HG03025 (cell line): ENCODE measurements around the gene HAPLN1.

Source experiments
- ATAC-seq: cut with Tn5 transposase; IDR thresholded peaks from one replicate; pipeline ENCODE4 v1.9.1; 2021; ENCODE audit warnings: mild to moderate bottlenecking, moderate library complexity; ENCODE audit not compliant: unreplicated experiment, low FRiP score

HAPLN1 gene

GRCh38 chr5:83653669-83654068, 67.0 kb downstream of the HAPLN1 start:
- ATAC-seq, result peak; percentile 91

DNA sequence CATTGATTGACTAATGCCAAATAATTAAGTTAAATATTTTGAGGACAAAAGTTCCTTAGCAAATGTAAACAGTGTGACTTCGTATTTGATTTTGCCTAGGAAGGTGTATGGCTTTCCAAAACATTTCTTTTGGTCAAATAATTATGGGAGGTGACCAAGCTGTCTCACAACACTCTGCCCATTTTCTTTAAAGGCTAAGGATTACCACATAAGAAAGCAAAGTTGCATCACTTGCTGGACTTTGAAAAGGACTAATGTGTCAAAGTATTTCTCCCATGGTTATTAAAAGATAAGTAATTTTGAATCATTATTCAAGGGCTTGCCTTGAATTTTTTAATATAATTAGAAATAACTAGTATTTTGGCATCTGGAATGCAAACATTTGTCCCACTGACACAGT, 74.7 kb downstream of the HAPLN1 start:
- ATAC-seq, result no peak

GRCh38 chr5:83644301-83644700, 76.4 kb downstream of the HAPLN1 start:
- no peak for ATAC-seq

DNA sequence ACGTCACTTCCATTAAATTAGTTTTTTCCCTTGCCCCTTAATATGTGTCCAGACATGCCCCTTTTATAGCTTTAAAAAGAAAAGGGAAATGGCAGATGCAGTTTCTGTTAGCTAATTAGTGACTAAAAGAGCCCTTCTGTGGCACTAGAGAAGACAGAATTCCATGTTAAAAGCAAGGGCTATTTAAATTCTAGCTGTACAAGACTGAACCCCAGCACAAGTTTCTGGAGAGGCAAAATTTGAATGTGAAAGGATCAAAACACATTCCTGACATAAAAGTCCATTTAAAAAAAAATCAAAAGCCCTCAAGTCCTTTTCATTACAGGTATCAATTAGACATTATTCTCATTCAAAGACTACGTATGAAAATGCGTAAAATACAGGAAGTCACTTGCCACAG, 78.7 kb downstream of the HAPLN1 start:
- ATAC-seq, result no peak

DNA sequence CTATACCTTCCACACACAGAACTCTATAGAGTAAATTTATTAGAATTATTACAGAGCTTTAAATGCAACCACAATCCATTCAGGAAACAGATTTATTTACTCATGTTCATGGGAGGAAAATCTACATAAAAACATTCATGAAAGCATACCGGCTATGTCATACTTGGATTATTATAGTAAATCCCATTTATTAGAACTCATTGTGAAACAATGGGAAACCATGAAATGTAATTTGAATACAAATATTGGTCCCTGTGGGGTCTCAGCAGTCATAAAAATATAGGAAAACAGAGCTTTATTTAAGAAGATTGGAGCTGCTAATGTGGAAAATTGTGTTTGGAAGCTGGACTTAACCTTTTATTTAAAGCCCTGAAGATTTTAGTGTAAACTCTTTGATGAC, 80.7 kb downstream of the HAPLN1 start:
- no peak for ATAC-seq

DNA sequence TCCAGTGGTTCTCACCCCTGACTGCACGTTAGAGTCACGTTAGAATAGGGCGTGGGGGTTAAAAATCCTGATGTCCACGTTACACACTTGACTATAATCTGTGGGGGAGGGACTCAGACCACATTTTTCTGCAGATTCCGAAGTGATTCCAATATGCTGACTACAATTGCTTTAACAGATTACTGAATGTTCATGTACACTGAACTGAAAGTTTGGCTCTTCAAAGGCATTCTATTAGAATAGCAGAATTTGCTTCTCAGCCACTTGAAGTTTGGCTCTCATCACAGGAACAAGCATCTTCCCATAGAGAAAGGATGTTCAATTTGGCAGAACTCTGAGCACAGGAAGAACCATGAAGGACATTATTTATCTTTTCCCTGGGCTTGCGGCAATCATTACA, 84.5 kb downstream of the HAPLN1 start:
- ATAC-seq, result no peak

DNA sequence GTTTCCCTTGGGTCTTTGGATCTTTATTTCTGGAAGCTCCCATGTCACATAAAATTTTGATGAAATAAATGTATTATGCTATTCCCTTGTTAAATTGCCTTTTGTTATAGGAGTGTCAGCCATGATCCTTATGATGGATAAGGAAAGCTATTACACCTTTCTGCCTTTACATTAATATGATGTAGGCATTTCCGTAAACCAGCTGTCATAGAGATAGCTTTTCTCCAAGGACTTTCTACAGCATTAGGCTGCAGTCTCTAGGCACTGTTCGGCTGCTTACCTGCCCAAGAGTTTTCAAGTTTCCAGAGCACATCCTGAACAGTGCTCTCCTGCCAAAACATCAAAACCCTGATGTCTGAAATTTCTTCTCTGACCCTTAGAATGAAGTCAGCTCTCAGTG, 87.4 kb downstream of the HAPLN1 start:
- no peak for ATAC-seq

DNA sequence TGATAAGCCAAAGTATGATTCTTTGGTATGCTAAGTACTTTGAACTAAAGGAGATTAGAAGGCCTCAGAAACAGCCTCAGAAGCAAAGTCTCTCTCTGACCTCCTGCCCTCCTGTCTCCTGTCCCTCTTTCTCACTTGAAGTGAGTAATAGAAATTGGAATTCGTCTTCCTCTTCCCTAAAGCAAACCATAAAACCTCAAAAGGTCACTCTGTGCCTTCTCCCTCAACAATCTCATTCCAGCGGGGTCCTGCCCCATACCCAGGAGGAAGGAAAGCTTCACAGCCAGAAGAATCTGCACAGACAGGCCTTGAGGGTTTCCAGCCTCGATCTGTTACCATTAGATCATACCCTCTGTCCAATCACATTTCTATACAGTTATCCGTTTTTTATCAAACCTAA, 87.8 kb downstream of the HAPLN1 start:
- no peak for ATAC-seq

DNA sequence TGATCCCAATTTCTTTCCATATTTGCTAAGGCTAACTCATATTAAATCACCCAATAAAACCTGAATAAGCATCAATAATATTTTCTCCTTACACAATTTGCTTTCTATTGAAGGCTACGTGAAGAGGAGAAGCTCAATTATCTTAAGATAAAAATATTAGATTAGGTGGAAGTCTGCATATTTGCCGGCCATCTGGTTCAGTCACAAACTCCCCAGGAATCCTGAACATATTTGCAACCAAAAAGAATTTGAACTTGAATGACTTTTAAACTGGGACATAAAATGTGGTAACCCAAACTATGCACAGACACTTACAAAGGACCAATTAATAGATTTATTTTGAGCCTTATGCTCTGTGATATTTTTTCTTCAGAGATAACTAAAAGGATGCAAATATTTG, 92.3 kb downstream of the HAPLN1 start:
- ATAC-seq, result no peak

DNA sequence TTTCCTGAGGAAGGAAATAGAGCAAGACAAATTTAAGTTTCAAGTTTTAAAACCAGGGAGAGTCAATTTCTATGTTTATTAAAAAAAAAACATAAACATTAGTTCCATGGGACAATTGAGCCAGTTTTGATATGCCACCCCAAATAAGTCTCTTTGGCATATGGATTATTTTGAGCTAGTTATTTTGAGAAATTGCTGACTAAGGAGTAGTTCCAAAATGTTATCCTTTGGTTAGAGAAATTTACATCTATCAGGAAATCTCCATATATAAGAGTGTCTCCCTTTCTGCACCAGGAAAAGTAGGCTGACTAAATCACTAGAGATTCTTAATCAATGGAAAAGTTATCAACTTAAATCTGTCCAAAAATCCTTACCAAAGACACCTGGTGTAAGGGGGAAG, 105.8 kb downstream of the HAPLN1 start:
- ATAC-seq, result no peak

DNA sequence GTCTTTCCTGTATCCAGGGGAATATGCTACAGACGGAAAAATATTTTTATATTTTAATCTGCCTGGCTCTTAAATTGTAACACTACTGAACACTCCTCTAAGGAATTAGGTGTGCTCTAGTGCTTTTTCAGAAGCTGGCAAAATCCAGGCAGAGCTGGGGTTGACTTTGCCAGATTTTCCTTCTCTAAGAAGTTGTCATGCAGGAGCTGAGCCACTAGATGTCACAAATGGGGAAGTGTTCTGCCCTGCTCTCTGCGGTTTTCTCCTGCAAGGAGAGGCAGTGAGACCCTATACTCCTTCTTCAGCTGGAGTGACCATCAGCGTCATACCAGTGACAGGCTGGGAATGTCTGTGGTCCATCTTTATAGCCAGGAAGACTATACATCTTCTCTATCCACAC, 112.5 kb downstream of the HAPLN1 start:
- no peak for ATAC-seq

- ATAC-seq, result no peak
Measured at GRCh38 chr5:83595217-83595616, 125.4 kb downstream of the HAPLN1 start.

GRCh38 chr5:83590966-83591365, 129.7 kb downstream of the HAPLN1 start:
- ATAC-seq, result no peak

DNA sequence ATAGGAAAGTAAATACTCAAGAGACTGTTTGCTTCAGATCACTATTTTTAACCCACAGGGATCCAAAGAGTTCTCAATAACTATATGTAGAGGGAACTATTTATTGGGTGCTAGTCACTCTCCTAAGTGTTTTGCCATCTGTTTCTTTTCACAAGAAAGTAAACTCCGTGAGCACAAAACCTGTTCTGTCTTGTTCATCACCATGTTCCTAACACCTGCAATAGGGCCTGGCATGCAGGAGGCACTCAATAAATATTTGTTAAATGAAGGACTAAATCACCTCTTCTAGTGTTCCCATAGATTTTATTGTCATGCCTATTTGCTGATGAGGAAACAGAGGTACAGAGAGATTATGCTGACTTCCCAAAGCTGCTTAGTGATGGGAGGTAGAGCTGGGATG, 130.9 kb downstream of the HAPLN1 start:
- no peak for ATAC-seq
